LoVo (cell line): ENCODE results near the gene COPE.
"Not testable (repeated sequence)": the region's sequence is repeated elsewhere in the genome, so short reads cannot be mapped to it uniquely, and the experiment has no call there.

Source experiments
- DNase-seq: peaks from one replicate; pipeline ENCODE4 v3.0.0-alpha.2; 2016; ENCODE audit warnings: low spot score

The COPE gene

GRCh38 chr19:18908917-18909619, 10.1 kb downstream of the COPE start:
- DNase-seq, result no peak

- DNase-seq, result no peak
These were observed 12.3 kb downstream of the COPE start for GRCh38 chr19:18906605-18907519.

- DNase-seq, result no peak
These were observed 13.5 kb downstream of the COPE start for GRCh38 chr19:18905513-18906236.

GRCh38 chr19:18905058-18905456, 14.1 kb downstream of the COPE start:
- no peak for DNase-seq

- DNase-seq, result no peak
These were observed 14.7 kb downstream of the COPE start for GRCh38 chr19:18904334-18905057.

GRCh38 chr19:18903156-18904037, 15.8 kb downstream of the COPE start:
- no peak for DNase-seq

- not testable (repeated sequence) for DNase-seq
These were observed 16.7 kb downstream of the COPE start for GRCh38 chr19:18902519-18902918.

- no peak for DNase-seq
These were observed 17.7 kb downstream of the COPE start for GRCh38 chr19:18901491-18901890.

GRCh38 chr19:18900700-18901481, 18.3 kb downstream of the COPE start:
- no peak for DNase-seq

- DNase-seq, result no peak
These were observed 19.3 kb downstream of the COPE start for GRCh38 chr19:18899624-18900560.

GRCh38 chr19:18898607-18899408, 20.4 kb downstream of the COPE start:
- DNase-seq, result no peak

GRCh38 chr19:18898081-18898606, 21.0 kb downstream of the COPE start:
- no peak for DNase-seq

GRCh38 chr19:18897094-18898029, 21.8 kb downstream of the COPE start:
- DNase-seq, result no peak

- DNase-seq, result no peak
These were observed 22.8 kb downstream of the COPE start for GRCh38 chr19:18896421-18896841.

GRCh38 chr19:18895824-18896341, 23.3 kb downstream of the COPE start, which contains the start of gene CERS1:
Gene CERS1, minus strand, starts transcription at chr19:18896158. Its CDS starts 86 bp downstream, at chr19:18896072.
- DNase-seq, result no peak
